Measurements from ENCODE around the gene TMEM54.

- no peak for TF ChIP-seq CTCF (conservative IDR thresholded peaks at IDR 0.05 in 1 of 2, IDR thresholded peaks at IDR 0.05 in 1 of 2; ENCODE audit: extremely low read depth in 1 of 2, insufficient read depth in 1 of 2, low read depth in 1 of 2, low read length in 2 of 2)
- no peak for TF ChIP-seq EZH2 (IDR thresholded peaks at IDR 0.05; ENCODE audit: borderline replicate concordance, low read length)
Observed at GRCh38 chr1:32874860-32875752, 26.1 kb downstream of the TMEM54 start.

All from mammary epithelial cell (primary cell).